ENCODE measurements around the gene KIF26A.
A peak's percentile ranks its signal among the peaks of the same experiment; 100 is the strongest.

KIF26A gene

DNA sequence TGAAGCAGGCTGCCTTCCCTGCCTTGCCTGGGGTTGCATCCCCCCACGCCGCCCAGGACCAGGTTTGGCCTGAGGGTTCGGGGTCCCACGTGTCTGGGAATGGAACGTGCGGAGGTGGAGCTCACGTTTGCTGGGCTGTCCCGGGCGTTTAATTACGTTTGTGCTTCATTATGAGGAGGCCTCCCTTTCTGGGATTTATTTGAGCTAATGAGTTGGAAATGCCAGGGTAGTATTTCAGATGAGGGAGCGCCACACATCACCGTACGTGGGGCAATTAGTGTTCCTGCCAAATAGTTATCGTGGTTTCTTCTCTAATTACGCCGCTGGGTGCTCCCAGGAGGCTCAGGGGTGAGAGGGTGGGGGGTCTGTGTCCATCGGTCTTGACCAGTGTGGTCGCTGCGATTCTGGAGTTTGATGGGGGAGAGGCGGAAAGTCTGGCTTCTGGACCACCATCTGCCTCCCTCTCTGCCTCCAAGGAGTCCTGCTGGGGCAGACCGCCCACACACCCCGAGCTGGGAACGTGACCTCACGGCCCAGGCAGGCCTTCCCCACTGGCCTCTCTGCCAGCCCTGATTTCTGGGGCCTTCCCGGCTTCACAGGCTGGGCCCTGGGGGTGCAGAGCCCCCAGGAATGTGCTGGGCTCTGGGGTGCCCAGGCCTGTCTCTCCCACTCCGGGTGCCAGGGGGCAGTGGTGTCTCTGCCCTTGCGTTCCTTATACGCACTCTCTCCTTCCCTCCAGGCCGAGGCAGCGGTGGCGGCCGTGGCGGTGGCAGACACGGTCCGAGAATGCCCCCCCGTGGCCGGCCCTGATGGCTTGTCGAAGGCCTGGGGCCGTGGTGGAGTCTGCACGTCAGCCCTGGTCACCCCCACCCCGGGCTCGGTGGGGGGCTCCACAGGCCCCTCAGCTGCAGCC lies 18.9 kb downstream of the KIF26A start:
- no peak for DNase-seq (ENCODE audit: low spot score)

DNA sequence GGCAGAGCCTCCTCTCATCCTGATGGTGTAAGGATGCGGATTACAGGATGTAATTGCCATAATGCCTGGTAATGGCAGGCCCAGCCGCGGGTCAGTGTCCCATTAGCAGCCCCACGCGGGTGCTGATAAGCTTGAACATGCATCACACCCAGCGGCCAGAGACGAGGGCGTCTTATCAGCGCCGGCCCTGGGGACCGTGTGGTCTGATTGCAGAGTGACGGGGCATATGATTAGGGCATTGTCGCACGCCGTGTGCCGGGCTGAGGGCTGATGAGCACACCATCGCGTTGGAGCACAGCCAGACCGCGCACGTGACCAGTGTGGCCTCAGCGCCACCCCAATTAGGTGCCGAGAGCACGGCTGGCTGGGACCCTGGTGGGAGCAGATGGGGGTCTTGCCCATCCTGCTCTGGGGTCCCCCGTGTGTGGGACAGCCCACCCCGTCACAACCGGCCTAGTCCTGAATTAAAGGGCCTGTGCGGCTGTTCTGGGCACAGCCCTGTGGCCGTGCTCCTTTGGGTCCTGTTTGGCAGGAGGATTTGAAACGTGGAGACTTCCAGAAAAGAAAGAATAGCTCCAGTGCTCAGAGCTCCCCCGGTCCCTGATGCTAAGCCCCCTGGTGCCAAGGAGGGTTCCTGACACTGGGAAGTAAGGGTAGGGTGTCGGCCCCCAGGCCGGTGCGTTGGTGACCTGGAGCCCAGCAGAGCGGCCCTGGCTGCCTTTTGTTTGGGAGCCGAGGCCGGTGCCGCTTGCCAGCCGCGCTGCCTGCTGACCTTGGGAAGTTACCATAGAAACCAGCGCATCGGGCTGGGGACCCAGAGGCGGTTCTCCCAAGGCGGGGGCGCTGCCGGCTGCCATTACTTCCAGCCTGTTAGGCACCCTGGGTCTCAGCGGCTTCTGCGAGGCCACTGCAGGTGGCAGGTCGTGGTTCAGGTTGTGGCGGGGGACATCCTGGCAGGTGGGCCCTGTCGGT lies 20.7 kb downstream of the KIF26A start:
- no peak for DNase-seq (ENCODE audit: low spot score)

DNA sequence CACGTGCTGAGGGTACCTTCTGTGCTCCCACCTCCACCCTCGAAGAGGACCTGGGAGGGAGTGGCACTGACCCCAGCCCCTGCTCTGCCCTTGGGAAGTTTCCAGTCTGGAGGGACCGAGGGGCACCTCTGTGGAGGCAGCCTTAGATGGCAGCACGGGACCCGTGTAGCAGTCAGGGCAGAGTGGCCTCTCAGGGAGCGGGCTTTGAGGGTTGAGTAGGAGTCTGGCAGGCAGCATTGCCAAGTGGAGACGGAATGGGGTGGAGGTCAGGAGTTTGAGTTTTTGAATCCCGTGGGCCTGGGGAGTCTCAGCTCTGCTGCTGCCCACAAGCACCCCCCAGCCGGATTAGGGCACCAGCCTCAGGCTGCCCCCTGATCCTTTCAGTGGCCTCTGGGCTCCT lies 21.6 kb downstream of the KIF26A start:
- DNase-seq (ENCODE audit: low spot score): no peak

DNA sequence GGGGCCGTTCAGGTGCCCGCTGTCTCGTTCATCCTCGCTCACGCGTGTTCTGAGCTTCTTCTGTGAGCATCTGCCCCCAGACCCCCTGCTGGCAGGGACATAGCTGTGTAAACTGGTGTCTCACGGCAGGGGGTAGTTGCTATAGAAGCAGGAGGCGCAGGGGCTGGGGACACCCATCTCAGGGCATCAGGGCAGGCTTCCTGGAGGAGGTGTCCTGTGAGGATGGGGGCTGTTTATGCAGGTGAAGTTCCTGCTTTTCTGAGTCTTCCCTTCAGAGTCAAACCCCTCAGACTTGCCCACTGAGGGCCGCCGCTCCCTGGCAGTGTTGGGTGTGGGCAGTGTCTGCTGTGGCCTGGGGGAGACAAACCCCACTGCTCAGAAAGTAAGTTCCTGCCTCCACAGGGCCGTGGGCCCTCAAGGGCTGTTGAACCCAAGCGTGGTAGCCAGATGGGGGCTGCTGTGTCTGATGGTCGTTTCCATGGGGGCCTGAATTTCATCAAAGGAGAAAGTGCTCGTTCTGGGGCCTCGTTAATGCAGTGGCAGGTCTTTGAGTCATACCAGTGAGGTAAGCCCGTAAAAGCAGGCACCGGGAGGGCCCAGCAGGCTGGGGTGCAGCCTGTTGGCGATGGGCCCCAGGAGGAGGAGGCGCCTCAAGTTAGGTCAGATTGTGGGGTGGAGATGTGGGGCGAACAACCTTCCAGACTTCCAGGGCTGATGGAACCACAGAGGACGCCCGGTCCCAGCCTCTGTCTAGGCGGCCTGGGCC lies 23.4 kb downstream of the KIF26A start:
- no peak for DNase-seq (ENCODE audit: low spot score)

DNA sequence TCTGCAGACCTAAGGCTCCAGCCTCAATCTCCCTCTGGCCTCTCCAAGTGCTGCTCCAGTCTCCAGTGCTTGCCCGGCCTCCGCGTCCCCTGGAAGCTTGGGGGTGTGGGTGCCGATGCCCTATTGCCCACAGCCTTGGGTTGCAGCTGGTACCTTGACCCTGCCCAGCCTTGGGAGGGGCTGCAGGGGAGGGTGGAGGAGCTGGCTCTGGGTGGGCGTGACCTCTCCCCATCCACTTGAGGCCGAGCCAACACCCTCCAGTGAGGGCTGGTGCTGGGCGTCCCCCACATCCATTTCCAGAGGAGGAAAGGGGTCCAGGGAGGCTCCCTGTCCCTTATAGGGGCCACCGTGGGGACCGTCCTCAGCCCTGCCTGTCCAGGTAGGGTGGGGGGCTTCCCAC lies 24.1 kb downstream of the KIF26A start:
- DNase-seq (ENCODE audit: low spot score): no peak

DNA sequence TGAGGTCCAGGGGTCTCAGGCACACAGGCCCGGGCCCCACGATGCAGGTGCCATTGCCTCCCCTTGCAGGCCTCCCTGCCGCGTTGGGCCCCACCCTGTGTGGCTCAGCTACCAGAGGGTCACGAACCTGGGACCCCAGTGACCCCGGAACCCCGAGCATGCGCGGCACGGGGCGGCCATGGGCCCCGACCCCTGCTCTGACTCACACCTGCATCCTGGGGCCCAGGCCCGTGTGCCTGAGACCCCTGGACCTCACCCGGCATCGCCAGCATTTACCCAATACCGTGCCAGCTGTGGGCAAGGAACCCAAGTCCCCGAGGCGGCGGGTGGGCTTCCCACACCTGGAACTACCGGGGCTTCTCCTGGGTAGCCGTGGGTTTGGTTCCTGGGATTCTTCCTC lies 25.2 kb downstream of the KIF26A start:
- DNase-seq (ENCODE audit: low spot score): no peak

DNA sequence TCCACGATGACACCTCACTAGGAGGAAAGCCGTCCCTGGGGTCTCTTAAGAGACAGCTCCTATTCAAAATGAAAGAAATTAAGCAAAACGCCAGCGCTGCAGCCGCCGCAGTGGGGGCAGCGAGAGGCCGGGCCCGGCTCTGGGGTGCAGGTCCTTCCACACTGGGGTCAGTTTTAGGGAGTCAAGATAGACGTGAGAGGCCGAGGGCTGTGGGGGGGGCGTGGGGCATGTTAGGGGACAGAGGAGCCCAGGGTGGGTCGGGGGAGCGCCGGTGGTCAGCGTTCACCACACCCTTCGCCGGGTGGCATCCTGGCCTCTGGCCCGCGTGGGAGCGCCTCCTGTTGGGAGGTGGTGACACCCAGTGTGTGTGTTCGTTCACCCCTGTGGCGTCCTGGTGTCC lies 25.7 kb downstream of the KIF26A start:
- no peak for DNase-seq (ENCODE audit: low spot score)

DNA sequence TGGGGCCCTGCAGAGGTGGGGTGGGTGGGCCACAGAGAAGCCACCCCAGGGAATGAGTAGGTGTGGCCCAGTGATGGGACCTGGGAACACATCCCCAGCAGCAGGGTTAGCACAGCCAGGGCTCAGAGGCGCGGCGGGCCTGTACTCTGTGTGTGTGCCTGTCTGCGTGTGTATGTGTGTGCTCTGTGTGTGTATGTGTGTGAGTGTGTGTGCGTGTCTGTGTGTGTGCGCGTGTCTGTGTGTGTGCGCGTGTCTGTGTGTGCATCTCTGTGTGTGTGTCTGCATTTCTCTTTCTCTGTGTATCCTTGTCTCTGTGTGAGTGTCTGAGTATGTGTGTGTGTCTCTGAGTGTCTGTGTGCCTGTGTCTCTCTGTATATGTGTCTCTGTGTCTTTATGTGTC lies 26.1 kb downstream of the KIF26A start:
- no peak for DNase-seq (ENCODE audit: low spot score)

DNA sequence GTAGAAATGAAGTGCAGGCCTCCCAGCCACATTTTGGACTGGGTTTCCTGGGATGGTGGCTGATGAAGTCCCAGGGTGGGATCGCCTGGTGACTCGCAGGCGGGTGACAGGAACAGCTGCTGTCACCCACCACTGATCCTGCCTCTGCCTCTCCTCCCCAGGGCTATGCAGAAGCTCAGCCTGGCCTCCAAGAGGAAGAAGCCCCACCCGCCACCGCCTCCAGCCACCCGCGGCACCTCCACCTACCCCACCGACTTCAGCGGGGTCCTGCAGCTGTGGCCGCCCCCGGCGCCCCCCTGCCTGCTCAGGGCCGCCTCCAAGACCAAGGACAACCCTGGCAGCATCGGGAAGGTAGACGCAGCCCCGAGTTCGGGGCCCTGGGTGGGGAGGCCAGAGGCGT lies 28.3 kb downstream of the KIF26A start:
- no peak for DNase-seq (ENCODE audit: low spot score)

DNA sequence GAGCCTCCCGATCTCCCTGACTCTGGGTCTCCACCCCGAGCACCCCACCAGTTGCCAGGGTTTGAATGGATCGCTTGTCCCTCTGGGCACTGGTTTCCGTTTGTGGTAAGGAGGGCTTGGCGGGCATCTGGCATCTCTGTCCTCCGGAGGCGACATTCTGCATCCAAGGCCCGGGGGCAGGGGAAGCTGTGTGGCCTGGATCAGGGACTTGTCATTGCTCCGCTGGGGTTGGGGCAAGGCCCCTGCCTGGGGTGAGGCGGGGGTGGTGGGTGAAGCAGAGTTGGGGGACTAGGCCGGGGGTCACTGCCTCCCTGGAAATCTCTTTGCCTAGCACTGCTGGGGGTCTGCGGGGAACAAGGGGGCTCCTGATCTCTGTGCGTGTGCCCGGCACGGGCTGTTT lies 30.2 kb downstream of the KIF26A start:
- DNase-seq (ENCODE audit: low spot score): no peak

DNA sequence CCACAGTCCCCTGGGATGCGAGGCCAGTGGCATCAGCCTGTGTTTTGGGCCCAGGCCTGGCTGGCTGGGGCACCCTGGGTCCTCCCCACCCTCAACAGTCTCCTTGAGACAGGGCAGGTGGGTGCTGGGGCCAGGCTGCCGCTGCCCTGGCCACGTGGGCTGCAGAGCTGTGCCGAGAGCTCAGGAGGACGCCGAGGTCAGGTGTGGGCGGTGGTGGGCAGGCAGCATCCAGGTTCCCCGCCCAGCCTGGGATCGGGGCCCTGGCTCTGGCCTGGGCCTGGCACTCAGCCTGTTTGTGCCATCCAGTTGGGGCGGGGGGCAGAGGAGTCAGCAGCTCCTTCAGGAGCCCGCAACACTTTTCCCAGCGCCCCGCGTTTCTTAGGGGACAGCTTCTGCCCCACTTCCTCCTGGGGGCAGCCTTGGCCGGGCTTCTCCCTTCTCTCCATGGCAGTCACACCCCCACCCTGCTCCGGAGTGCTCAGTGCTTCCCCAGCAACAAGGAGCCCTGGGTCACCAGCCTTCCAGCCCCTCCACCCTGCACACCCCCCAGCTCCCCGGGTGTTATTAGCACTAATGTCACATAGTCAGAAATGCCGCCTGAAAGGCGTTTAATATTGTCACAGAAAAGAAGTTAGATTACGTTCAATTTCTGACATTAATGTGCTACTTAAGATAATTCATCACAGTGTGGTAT lies 30.8 kb downstream of the KIF26A start:
- DNase-seq (ENCODE audit: low spot score): no peak

DNA sequence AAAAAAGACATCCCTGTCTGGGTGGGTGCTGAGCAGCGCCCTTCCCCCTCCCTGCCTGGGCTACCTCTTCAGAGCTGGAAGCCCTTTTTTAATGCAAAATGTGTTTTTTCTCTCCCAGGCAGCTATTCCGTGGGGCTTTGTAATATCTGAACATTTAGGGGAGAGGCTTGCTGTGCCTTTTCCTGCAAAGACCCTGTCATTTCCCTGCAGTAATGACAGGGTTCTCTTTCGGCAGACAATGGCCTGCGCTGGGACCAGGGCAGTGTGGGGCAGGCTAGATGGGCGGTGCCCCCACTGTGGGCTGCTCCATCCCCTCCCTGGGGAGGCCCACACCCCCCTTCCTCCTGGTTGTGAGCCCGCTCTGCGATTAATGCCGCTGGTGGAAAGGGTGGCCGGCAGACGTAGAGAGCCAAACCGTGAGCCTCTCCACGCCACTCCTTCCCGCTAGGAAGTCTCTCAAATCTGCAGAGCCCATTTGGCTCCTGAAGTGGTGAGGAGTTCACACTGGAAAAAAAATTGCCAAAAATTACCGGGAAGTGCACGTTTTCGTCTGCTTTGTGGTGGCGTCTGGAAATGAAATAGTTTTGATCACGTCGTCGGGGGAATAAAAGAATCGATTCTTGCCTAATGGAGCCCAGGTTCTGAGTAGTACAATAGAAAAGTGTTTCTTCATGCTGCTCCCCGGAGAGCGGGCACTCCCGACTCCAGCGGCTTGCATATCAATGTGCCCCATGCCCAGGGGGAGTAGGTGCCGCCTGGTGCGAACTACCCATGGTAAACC lies 31.5 kb downstream of the KIF26A start:
- DNase-seq (ENCODE audit: low spot score): no peak

DNA sequence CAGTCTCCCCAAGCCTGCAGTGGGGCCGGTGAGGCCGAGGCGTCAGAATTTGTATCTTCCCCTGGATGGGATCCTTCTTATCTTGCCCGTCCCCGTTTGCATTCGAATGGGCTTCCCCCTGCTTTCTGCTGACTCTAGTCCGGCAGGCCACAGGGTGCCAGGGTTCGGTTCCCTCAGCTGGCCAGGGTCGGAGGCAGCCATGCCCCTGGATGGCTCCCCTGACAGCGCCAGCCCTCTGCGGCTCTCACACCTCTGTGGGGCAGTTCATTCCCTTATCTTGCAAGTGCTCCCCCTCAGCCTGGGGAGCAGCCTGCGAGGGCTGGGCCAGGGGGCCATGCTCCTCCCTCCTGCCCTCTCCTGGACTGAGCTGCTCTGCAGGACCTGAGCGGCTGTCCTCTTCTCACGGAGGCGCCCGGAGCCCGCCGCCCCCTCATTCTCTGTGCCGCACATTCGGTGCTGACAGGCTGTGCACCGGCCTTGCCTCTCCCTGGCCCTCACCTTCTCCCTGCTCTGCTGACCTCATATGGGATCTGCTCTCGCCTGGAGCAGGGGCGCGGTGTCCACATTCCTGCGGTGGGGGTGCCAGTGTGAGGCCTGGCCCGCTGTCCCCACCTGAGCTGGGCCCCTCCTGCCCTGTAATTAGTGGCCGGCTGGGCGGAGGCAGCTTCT lies 32.8 kb downstream of the KIF26A start:
- peak; percentile 51 for DNase-seq (ENCODE audit: low spot score)

DNA sequence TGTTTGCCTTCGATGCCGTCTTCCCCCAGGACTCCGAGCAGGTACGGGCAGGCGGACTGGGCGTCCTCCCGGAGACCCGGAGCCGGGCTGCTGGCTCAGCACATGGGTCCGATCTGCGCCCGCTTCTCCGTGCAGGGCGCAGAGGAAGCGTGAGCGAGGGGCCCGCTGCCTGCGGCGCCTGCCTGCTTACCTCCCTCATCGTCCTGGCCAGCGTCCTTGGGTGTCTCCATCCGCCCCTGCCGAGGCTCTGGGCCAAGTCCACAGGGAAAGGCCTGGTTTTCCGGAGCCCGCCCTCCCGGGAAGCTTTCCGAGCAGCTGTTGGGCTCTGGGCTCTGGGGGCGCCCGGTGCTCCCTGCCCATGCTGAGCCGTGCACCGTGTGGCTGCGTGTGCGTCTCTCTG lies 33.5 kb downstream of the KIF26A start:
- peak; percentile 1 for DNase-seq (ENCODE audit: low spot score)

DNA sequence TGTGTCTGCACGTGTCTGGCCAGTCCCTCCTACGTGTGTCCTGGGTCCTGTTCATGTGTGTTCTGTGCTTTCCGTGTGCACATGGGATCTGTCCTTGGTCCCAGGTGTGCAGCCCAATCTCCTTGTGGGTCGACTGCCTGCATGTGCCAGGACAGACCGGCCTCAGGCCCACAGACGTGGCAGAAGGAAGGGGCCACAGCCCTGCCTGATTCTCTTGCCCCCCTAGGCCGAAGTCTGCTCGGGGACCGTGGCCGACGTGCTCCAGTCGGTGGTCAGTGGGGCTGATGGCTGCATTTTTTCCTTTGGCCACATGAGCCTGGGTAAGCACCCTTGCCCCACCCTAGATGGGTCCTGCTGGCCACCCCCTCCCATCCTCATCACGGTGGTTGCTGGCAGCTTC lies 34.0 kb downstream of the KIF26A start:
- no peak for DNase-seq (ENCODE audit: low spot score)

DNA sequence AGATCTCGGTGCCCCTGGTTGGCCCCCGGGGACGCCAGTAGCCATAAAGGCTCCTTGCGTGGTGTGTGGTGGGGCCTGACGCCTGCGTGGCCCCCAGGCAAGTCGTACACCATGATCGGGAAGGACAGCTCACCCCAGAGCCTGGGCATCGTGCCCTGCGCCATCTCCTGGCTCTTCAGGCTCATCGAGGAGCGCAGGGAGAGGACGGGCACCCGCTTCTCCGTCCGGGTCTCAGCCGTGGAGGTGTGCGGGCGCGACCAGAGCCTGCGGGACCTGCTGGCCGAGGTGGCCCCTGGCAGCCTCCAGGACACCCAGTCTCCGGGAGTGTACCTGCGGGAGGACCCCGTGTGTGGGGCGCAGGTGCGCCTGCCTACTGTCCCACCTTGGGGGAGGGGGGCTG lies 34.5 kb downstream of the KIF26A start:
- no peak for DNase-seq (ENCODE audit: low spot score)

DNA sequence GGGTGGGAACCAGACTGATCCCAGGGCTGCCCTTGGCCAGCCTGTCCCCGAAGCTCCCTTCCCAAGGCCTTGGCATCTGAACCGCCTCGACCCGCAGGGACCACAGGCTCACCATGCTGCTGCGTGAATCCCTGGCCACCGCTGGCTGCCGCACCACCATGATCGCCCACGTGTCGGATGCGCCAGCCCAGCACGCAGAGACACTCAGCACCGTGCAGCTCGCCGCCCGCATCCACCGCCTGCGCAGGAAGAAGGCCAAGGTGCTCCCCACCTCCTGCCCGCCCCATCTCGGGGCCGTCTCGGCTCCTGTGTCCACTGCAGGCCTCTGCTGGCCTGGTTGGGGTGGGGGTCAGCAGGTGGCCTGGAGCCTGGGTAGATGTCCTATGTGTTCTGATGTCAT lies 35.7 kb downstream of the KIF26A start:
- DNase-seq (ENCODE audit: low spot score): no peak

DNA sequence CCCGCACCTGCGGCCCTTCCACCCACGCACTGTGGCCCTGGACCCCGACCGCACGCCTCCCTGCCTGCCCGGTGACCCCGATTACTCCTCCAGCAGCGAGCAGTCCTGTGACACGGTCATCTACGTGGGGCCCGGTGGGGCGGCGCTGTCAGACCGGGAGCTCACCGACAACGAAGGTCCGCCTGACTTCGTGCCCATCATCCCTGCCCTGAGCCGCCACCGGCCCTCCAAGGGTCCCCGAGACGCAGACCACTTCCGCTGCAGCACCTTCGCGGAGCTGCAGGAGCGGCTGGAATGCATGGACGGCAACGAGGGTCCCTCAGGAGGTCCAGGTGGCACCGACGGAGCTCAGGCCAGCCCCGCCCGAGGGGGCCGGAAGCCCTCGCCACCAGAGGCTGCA lies 36.7 kb downstream of the KIF26A start:
- no peak for DNase-seq (ENCODE audit: low spot score)

DNA sequence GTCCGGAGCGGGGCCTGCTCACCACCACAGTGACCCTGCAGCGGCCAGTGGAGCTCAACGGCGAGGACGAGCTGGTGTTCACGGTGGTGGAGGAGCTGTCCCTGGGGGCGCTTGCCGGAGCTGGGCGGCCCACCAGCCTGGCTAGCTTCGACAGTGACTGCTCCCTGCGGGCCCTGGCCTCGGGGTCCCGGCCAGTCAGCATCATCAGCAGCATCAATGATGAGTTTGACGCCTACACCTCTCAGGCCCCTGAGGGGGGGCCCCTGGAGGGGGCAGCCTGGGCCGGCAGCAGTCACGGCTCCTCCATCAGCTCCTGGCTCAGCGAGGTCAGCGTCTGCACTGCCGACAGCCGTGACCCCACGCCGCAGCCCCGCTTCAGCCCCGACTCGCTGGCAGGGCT lies 37.4 kb downstream of the KIF26A start:
- no peak for DNase-seq (ENCODE audit: low spot score)

DNA sequence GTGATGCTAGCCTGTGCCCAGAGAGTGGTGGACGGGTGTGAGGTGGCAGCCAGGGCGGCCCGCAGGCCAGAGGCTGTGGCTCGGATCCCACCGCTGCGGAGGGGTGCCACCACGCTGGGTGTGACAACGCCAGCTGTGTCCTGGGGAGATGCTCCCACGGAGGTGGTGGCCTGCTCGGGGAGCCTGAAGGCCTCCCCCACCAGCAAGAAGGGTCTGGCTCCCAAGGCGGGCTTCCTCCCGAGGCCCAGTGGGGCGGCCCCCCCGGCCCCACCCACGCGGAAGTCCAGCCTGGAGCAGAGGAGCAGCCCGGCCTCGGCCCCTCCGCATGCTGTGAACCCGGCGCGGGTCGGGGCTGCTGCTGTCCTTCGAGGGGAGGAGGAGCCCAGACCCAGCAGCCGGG lies 38.2 kb downstream of the KIF26A start:
- no peak for DNase-seq (ENCODE audit: low spot score)

All from kidney tubule cell (primary cell).